Naive thymus-derived CD4-positive, alpha-beta T cell (primary cell): Measurements from ENCODE around the gene IGSF9B. TPM values are rescaled to one million over a fixed set of nuclear protein-coding genes. Genes with fewer than 3 reads are reported as not detected.

Experiments
- ATAC-seq: fragments of 150-1000 bp; cut with Tn5 transposase; 2 replicates; pipeline ENCODE4 v1.10.0; 2021; ENCODE audit warnings: mild to moderate bottlenecking, moderate library complexity
- CTCF ChIA-PET: fragments of 350-600 bp; sonication (Branson Sonifier 250); formaldehyde crosslinking; loops from one replicate; lab custom pipeline; 2021; ENCODE audit warnings: antibody characterized with exemption; lab: Charles Lee
- POLR2A ChIA-PET: fragments of 350-600 bp; sonication (Branson Sonifier 250); formaldehyde crosslinking; loops from one replicate; lab custom pipeline; 2021; ENCODE audit warnings: antibody characterized with exemption, inconsistent platforms; lab: Charles Lee
- DNase-seq, 9 donors: peaks; one replicate each; pipeline versions ENCODE4 v3.0.0 to v3.0.0-alpha.2; 2020 to 2022; ENCODE audit warnings: mixed read lengths in 1 of 9
- H3K27ac ChIP-seq: one replicate; pipeline ENCODE4 v1.7.0; 2013; ENCODE audit warnings: mild to moderate bottlenecking, low read depth, low read length, moderate library complexity
- H3K27me3 ChIP-seq, 2 donors: one replicate each; pipeline ENCODE4 v1.7.0; 2013; ENCODE audit warnings: low read length in 2 of 2, mild to moderate bottlenecking in 2 of 2, moderate library complexity in 2 of 2; ENCODE audit not compliant: control insufficient read depth in 2 of 2, insufficient read depth in 2 of 2
- H3K36me3 ChIP-seq, 3 experiments: 1 replicate in 2 of 3; 2 replicates in 1 of 3; pipeline ENCODE4 v1.7.0; 2013; ENCODE audit warnings: low read length in 3 of 3, mild to moderate bottlenecking in 3 of 3, moderate library complexity in 1 of 3; ENCODE audit not compliant: insufficient read depth in 3 of 3, control insufficient read depth in 2 of 3
- H3K4me1 ChIP-seq, 2 donors: one replicate each; pipeline ENCODE4 v1.7.0; 2013; ENCODE audit warnings: low read length in 2 of 2, mild to moderate bottlenecking in 2 of 2, moderate library complexity in 1 of 2; ENCODE audit not compliant: control insufficient read depth in 2 of 2, insufficient read depth in 2 of 2
- H3K4me3 ChIP-seq: 2 replicates; pipeline ENCODE4 v1.7.0; 2013; ENCODE audit warnings: mild to moderate bottlenecking, low read length
- H3K9me3 ChIP-seq, 3 experiments: 1 replicate in 2 of 3; 2 replicates in 1 of 3; pipeline ENCODE4 v1.7.0; 2013; ENCODE audit warnings: low read length in 3 of 3; ENCODE audit not compliant: control insufficient read depth in 2 of 3
- H3K27ac Mint-ChIP-seq, 9 donors: one replicate each; pipeline ENCODE4 v1.8.0; 2020 to 2022; ENCODE audit warnings: mixed read lengths in 9 of 9, mild to moderate bottlenecking in 8 of 9, moderate library complexity in 5 of 9, inconsistent platforms in 2 of 9
- H3K27me3 Mint-ChIP-seq, 5 donors: one replicate each; pipeline ENCODE4 v1.8.0; 2021 to 2022; ENCODE audit warnings: mixed read lengths in 5 of 5, mild to moderate bottlenecking in 1 of 5
- H3K36me3 Mint-ChIP-seq, 5 donors: one replicate each; pipeline ENCODE4 v1.8.0; 2020 to 2022; ENCODE audit warnings: mixed read lengths in 5 of 5, mild to moderate bottlenecking in 3 of 5, inconsistent platforms in 1 of 5
- H3K4me1 Mint-ChIP-seq, 7 donors: one replicate each; pipeline ENCODE4 v1.8.0; 2020 to 2022; ENCODE audit warnings: mixed read lengths in 7 of 7, mild to moderate bottlenecking in 3 of 7, inconsistent platforms in 1 of 7
- H3K4me3 Mint-ChIP-seq, 10 donors: one replicate each; pipeline ENCODE4 v1.8.0; 2020 to 2022; ENCODE audit warnings: mild to moderate bottlenecking in 10 of 10, mixed read lengths in 10 of 10, moderate library complexity in 6 of 10, inconsistent platforms in 2 of 10
- H3K9me3 Mint-ChIP-seq, 11 donors: one replicate each; pipeline ENCODE4 v1.8.0; 2020 to 2022; ENCODE audit warnings: mixed read lengths in 11 of 11, mild to moderate bottlenecking in 4 of 11, inconsistent platforms in 1 of 11, moderate library complexity in 1 of 11
- intact Hi-C, 2 donors: fragments of 100-400 bp; cut with micrococcal nuclease; formaldehyde crosslinking; loops; one replicate each; pipeline ENCODE4 v1.15.1; 2023
- polyA plus RNA-seq, 2 donors: library from polyadenylated mRNA; unstranded; fragments of 300-500 nt; fragmentation: Illumina TruSeq; gene quantifications; one replicate each; pipeline ENCODE4 v1.2.3, GENCODE V29; 2021
- total RNA-seq, 6 experiments: library from RNA in 5 of 6; stranded (reverse) in 5 of 6; gene quantifications; 1 replicate in 5 of 6; 2 replicates in 1 of 6; pipeline ENCODE4 v1.2.3 and lab custom pipeline; 2021 to 2026

Gene IGSF9B
- total and polyA plus RNA-seq, 7 experiments from 2014 or later = 1.2 to 155 (median 19.3) TPM

DNA sequence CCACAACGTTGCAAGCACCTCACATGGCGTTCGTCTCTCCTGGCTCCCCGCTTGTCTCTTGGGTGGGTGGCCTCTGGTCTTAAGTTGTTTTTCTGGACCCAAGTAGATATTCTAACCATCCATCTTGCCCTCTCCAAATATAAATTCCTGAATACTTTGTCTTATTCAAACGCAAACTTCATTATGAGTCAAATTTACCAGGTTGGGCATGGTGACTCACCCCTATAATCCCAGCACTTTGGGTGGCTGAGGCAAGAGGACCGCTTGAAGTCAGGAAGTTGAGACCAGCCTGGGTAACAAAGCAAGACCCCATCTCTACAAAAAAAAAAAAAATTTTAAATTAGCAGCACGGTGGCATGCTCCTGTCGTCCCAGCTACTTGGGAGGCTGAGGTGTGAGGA, 5.1 kb upstream of the IGSF9B start:
- H3K9me3 ChIP-seq = no peaks in the 10 kb centered on the region
- POLR2A ChIA-PET = interaction anchor here (1.2 kb wide), 1 partner anchor 70 kb away, joined by 4 read pairs; no protein-coding TSS in a partner anchor

DNA sequence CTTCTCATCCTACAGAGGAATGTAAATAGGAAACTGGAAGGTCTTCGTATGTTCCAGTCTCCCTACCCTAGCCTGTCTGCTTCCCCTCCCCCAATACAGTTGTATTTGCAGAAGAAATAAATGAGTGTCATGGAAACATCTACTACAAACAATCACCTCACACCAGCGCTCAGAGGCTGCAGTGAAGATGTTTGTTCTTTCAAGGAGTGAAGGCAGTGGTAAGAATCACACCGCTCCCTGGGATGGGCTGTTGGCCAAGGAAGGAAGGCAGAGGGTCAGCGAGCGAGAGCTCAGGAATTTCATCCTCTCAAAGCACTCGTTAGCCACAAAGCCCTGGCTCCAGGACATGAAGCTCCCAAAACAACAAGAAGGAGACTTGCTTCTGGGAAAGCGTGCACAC, 1.1 kb upstream of the IGSF9B start:
- Histone ChIP-seq H3K4me1 (peaks cover 11 to 17% of the 10 kb centered on the region in 2 donors), H3K4me3 (no peak overlapping the region), H3K9me3 (no peaks in the 10 kb centered on the region), H3K36me3 (no peaks in the 10 kb centered on the region), H3K27ac (no peak overlapping the region), H3K27me3 (no peaks in the 10 kb centered on the region)
- ChIA-PET CTCF (no interaction called here), POLR2A (interaction anchor here (1.1 to 2.6 kb wide), 5 partner anchors 11 to 88 kb away, joined by 3 to 14 read pairs (median 3); no protein-coding TSS in a partner anchor)
- peak overlapping the region; percentile 0 to 91 (median 88) for H3K27ac Mint-ChIP-seq
- peaks cover 0 to 9% (median 0%) of the 10 kb centered on the region in 5 donors for H3K36me3 Mint-ChIP-seq
- H3K9me3 Mint-ChIP-seq = no peaks in the 10 kb centered on the region
- no peak for ATAC-seq
- intact Hi-C loops = loop anchor here (1.0 to 5.0 kb wide), 10 partner anchors 9 to 374 kb away; partner anchors contain the start of genes VPS26B (in 2 of the 2), GLB1L2 (in 1 of the 2) and GLB1L3 (in 1 of the 2)
- H3K4me3 Mint-ChIP-seq = peak overlapping the region; percentile 89 to 96 (median 92)
- H3K4me1 Mint-ChIP-seq = peaks cover 23 to 44% (median 35%) of the 10 kb centered on the region in 7 donors
- peak in 5 of 9 donors; percentile 14 to 35 (median 28) for DNase-seq
- H3K27me3 Mint-ChIP-seq = peaks cover 7 to 29% (median 16%) of the 10 kb centered on the region in 5 donors

More for the DNA sequence above, 5.1 kb upstream of the IGSF9B start:
- H3K4me3 ChIP-seq = no peak overlapping the region
- no peaks in the 10 kb centered on the region for H3K36me3 ChIP-seq
- Mint-ChIP-seq H3K36me3 (no peaks in the 10 kb centered on the region), H3K27ac (no peak overlapping the region), H3K27me3 (peaks cover 0 to 48% (median 5%) of the 10 kb centered on the region in 5 donors), H3K9me3 (no peaks in the 10 kb centered on the region), H3K4me1 (peaks cover 7 to 16% (median 12%) of the 10 kb centered on the region in 7 donors), H3K4me3 (no peak overlapping the region)
- peaks cover 3 to 5% of the 10 kb centered on the region in 2 donors for H3K4me1 ChIP-seq
- ATAC-seq = no peak
- DNase-seq = no peak
- CTCF ChIA-PET = interaction anchor here (0.7 to 1.2 kb wide), 2 partner anchors 16 to 82 kb away, joined by 3 read pairs; no protein-coding TSS in a partner anchor
- H3K27me3 ChIP-seq = no peaks in the 10 kb centered on the region
- no peak overlapping the region for H3K27ac ChIP-seq
- intact Hi-C loops = no loop called here

DNA sequence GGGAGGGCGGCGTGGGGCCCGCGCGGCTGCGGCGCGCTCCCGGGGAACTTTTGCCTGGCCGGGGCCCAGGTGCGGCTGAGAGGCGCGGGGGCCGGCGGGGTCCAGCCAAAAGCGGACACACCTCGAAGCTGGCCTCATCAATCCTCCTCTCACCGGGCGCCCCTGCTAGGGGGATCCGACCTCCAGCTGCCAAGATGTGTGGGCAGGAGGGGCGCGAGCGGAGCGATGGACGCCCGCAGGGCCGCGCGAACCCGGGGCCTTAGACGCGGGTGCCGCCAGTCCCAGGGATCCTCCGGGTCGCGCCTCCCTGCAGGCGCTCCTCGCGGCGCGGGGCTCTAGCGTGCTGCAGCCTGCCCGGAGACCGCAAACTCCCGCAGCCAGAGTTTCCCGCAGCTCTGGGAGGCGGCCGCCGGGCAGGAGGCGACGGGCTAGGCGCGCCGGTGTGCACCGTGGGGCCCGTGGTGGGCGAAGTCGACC, 785 bp downstream of the IGSF9B start:
- peak overlapping the region; percentile 41 for H3K4me3 ChIP-seq
- peak overlapping the region in 8 of 10 donors; percentile 5 to 93 (median 67) for H3K4me3 Mint-ChIP-seq
- H3K27ac ChIP-seq = no peak overlapping the region
- H3K36me3 Mint-ChIP-seq = peaks cover 0 to 9% (median 0%) of the 10 kb centered on the region in 5 donors
- no peaks in the 10 kb centered on the region for H3K36me3 ChIP-seq
- peaks cover 11 to 27% of the 10 kb centered on the region in 2 donors for H3K4me1 ChIP-seq
- H3K9me3 Mint-ChIP-seq = no peaks in the 10 kb centered on the region
- DNase-seq (peak in 3 of 9 donors; percentile 10 to 50 (median 10)), ATAC-seq (no peak)
- H3K9me3 ChIP-seq = no peaks in the 10 kb centered on the region
- peak overlapping the region in 1 of 9 donors; percentile 47 for H3K27ac Mint-ChIP-seq
- CTCF ChIA-PET = no interaction called here
- H3K4me1 Mint-ChIP-seq = peaks cover 29 to 52% (median 43%) of the 10 kb centered on the region in 7 donors
- intact Hi-C loops = loop anchor here in 1 of 2 donors (5.0 kb wide), 2 partner anchors 321 to 376 kb away; partner anchors contain the start of genes GLB1L2 and GLB1L3
- peaks cover 7 to 21% (median 16%) of the 10 kb centered on the region in 5 donors for H3K27me3 Mint-ChIP-seq
- no peaks in the 10 kb centered on the region for H3K27me3 ChIP-seq
- POLR2A ChIA-PET = interaction anchor here (1.6 to 1.7 kb wide), 3 partner anchors 9 to 13 kb away, joined by 5 to 14 read pairs (median 12); no protein-coding TSS in a partner anchor

DNA sequence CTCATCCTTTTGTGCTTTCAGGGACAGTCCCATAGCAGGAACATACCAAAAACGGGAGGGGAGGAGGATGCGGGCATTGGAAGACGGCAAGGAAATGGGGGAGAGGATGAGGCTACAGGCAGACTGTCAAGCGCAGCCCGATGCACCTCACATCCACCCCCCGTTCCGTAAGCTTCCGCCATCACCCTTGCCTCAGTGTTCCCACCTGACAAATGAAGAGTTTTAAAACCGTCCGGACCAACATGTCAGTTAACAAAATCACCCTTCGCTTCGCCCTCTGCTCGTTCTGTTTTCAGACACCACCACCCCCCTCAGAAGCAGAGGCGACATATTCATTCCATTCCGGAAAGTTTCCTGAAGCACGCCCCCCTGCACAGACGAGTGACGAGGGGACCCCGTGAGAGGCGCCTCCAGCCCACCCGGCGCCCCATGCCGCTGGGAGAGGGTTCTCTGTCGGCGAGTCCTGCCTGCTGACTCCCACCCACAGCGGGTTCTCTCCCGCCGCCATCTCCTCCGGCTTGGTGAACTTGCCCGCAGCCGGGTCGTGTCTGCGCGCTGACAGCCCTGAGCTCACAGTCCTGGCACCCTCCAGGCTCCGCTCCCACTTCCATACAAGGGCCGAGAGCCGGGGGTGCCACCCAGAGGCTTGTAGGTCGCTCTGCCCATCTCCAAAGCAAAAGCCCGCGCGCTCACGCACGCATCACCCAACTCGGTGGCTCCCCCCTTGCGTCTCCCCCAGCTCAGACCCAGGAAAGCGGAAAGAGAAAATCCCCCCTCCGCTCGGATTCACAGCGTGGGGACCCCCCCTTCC, 1.5 kb downstream of the IGSF9B start:
- Mint-ChIP-seq H3K27ac (peak overlapping the region in 5 of 9 donors; percentile 39 to 75 (median 64)), H3K36me3 (peaks cover 0 to 9% (median 0%) of the 10 kb centered on the region in 5 donors), H3K4me3 (peak overlapping the region; percentile 85 to 93 (median 89)), H3K9me3 (no peaks in the 10 kb centered on the region), H3K4me1 (peaks cover 29 to 52% (median 43%) of the 10 kb centered on the region in 7 donors), H3K27me3 (peaks cover 7 to 21% (median 16%) of the 10 kb centered on the region in 5 donors)
- no peak overlapping the region for H3K27ac ChIP-seq
- DNase-seq = peak in 7 of 9 donors; percentile 13 to 58 (median 32)
- peaks cover 11 to 27% of the 10 kb centered on the region in 2 donors for H3K4me1 ChIP-seq
- POLR2A ChIA-PET = interaction anchor here (1.6 to 1.7 kb wide), 2 partner anchors 10 to 13 kb away, joined by 5 to 12 read pairs; no protein-coding TSS in a partner anchor
- H3K27me3 ChIP-seq = no peaks in the 10 kb centered on the region
- CTCF ChIA-PET = interaction anchor here (0.9 kb wide), 1 partner anchor 28 kb away, joined by 3 read pairs; no protein-coding TSS in a partner anchor
- no peak for ATAC-seq
- intact Hi-C loops = loop anchor here in 1 of 2 donors (5.0 kb wide), 2 partner anchors 322 to 377 kb away; partner anchors contain the start of genes GLB1L2 and GLB1L3
- no peaks in the 10 kb centered on the region for H3K36me3 ChIP-seq
- H3K9me3 ChIP-seq = no peaks in the 10 kb centered on the region
- H3K4me3 ChIP-seq = peak overlapping the region; percentile 48

DNA sequence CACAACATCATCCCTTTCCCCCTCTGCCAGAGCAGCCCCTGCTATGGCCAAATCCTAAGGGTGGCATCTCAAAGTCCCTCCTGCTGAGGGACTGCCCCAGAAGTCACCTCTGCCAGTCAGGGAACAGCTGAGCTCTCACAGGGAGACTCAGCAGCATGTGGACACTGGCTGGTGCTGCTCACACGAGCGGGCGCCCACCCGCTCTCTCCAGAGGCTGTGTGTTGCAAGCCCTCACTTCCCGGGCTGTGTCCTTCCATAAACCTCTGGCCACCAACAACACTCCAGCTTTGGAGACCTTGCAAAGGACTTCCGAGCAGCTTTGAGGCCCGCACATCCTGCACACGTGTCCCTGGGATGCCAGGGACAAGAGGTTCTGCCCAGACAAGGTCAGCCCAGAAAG, 2.8 kb downstream of the IGSF9B start:
- ATAC-seq (no peak), DNase-seq (no peak)
- Histone ChIP-seq H3K27ac (no peak overlapping the region), H3K9me3 (no peaks in the 10 kb centered on the region), H3K27me3 (no peaks in the 10 kb centered on the region), H3K4me3 (no peak overlapping the region), H3K4me1 (peaks cover 11 to 32% of the 10 kb centered on the region in 2 donors), H3K36me3 (no peaks in the 10 kb centered on the region)
- peaks cover 34 to 62% (median 52%) of the 10 kb centered on the region in 7 donors for H3K4me1 Mint-ChIP-seq
- H3K4me3 Mint-ChIP-seq = peak overlapping the region; percentile 15 to 93 (median 88)
- H3K27ac Mint-ChIP-seq = peak overlapping the region in 3 of 9 donors; percentile 10 to 71 (median 62)
- peaks cover 7 to 21% (median 8%) of the 10 kb centered on the region in 5 donors for H3K27me3 Mint-ChIP-seq
- CTCF ChIA-PET = no interaction called here
- intact Hi-C loops = no loop called here
- H3K36me3 Mint-ChIP-seq = peaks cover 0 to 9% (median 0%) of the 10 kb centered on the region in 5 donors
- no peaks in the 10 kb centered on the region for H3K9me3 Mint-ChIP-seq
- POLR2A ChIA-PET = interaction anchor here (0.7 kb wide), 1 partner anchor 80 kb away, joined by 3 read pairs; no protein-coding TSS in a partner anchor

DNA sequence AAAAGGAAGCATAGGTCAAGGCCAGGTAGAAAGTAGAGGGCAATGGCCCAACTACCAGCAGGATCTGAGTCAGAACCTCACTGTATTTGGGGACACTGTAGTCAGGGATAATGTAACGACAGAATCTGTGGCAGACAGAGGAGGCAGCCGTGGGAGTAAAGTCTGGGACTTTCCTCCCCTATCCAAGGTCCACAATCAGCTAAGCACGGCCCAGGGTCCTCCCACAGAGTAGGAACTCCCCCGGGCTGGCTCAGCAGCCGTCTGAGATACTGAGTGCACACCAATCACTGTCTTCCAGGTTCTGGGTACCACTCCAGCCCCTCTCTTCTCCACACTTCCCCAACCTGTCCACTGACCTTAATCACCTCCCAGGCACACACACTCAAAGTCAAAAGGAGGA, 3.2 kb downstream of the IGSF9B start:
- intact Hi-C loops = no loop called here
- Histone ChIP-seq H3K4me1 (peaks cover 14 to 36% of the 10 kb centered on the region in 2 donors), H3K36me3 (no peaks in the 10 kb centered on the region), H3K4me3 (no peak overlapping the region), H3K9me3 (no peaks in the 10 kb centered on the region), H3K27ac (no peak overlapping the region), H3K27me3 (no peaks in the 10 kb centered on the region)
- Mint-ChIP-seq H3K4me3 (peak overlapping the region; percentile 20 to 84 (median 52)), H3K4me1 (peaks cover 34 to 65% (median 56%) of the 10 kb centered on the region in 7 donors), H3K27ac (peak overlapping the region in 5 of 9 donors; percentile 18 to 83 (median 58)), H3K36me3 (peaks cover 0 to 9% (median 0%) of the 10 kb centered on the region in 5 donors), H3K9me3 (no peaks in the 10 kb centered on the region), H3K27me3 (peaks cover 5 to 21% (median 8%) of the 10 kb centered on the region in 5 donors)
- POLR2A ChIA-PET = interaction anchor here (0.7 kb wide), 1 partner anchor 100 kb away, joined by 3 read pairs; no protein-coding TSS in a partner anchor
- DNase-seq (no peak), ATAC-seq (no peak)
- CTCF ChIA-PET = no interaction called here
